HT-29 (cell line): Measurements from ENCODE around the gene FRZB. TPM values are rescaled to one million over a fixed set of nuclear protein-coding genes. Genes with fewer than 3 reads are reported as not detected.

Source experiments
- DNase-seq: peaks from one replicate; pipeline ENCODE4 v3.0.0-alpha.2; 2015; ENCODE audit warnings: low spot score
- small RNA-seq: library from RNA; depleted of rRNA; stranded (forward); fragments of <200 nt; gene quantifications from one replicate; pipeline ENCODE3, GENCODE V24; 2014
- total RNA-seq: library from RNA; depleted of rRNA; stranded (reverse); fragments of >200 nt; shearing (Covaris generic); gene quantifications from 2 replicates; pipeline ENCODE4 v1.2.3, GENCODE V29; 2014; rRNA removed

The FRZB gene
- total RNA-seq, 1 experiment from 2014 or later, result 0.15 TPM

DNA sequence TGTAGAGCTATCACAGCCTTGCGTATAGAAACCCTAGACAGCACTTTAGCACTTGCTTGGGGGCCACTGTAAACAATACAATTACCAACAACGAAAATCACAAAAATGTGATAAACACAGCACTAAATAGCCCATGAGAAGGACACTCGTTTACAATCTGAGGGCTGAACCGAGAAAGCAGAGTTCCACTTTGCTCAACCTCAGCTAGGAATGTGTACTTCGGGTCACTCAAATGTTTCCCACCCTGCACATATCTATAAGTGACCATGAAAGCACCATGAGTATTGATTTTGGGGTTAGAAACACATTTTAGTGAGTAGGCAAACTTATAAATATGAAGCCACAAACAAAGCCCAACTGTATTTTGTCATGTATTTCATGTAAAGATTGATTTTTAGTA lies 62.3 kb downstream of the FRZB start:
- DNase-seq, result no peak

- DNase-seq, result no peak
Measured at GRCh38 chr2:182798736-182799135, 67.7 kb downstream of the FRZB start.

DNA sequence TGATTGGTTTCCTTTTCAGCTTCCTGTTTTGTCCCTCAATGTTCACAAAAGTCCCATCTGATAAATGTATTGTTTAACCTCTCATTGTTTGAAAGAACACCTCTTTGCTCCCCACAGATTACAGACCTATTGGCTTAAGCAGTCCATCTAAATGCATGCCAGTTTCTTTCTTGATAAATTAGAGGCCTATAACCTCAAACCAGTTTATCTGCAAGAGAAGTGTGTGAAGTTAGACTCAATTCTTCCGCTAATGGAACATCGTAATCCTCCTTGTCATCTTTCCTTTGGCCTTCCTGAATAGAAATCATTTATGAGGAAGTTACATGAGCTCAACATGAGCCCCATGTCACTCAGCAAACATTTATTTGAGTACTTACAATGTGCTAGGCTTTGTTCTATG lies 74.0 kb downstream of the FRZB start:
- no peak for DNase-seq

DNA sequence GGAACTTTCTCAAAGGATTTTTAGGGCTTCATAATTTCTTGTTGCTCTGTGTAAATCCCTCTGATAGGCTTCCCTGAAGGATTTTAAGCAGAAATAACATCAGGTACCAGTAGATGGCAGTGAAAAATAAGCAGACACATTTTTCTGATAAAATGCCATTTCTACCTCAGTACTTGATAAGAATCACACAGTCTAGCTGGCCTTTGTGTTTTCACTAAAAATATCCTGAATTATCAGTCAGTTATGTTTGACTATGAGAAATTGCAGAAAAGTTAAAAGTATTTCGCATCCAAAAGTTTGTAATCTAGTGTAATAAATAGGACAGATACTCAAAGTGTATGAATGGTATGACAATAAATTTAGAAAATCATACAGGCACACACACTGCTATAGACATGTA lies 81.7 kb downstream of the FRZB start:
- peak; percentile 71 for DNase-seq

DNA sequence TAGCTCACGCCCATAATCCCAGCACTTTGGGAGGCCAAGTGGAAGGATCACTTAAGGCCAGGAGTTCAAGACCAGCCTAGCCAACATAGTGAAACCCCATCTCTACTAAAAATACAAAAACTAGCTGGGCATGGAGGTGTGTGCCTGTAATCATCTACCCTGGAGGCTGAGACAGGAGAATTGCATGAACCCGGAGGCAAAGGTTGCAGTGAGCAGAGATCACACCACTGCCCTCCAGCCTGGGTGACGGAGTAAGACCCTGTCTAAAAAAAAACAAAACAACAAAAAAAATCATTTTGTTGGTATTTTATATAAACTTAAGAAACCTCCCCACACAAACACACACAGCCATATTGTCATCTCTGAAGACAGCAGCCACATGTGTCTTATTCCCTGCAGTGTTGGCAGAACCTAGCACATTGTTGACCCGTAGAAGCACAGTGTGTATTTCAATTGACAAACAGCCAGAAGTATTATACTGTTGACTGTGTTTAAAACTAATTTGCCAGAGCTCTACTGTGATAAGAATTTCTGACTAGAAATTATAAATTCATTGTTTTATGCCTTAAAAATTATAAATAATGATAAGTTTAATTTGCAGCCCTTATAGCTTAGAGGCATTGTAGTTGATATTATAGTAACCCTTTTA lies 82.3 kb downstream of the FRZB start:
- DNase-seq, result no peak

Small RNA genes within 50 kb of the gene (small RNA-seq; reads per million reads assigned to genes)
- not detected for gene RF00019
- gene RNU6-1122P, result not detected

Other genes starting within 250 kb of the FRZB start
- gene DNAJC10, start 150.4 kb downstream of the FRZB start, total RNA-seq, result 52.5 and 65.2 TPM in 2 replicates
- gene NCKAP1, start 171.8 kb upstream of the FRZB start, total RNA-seq, result 43.2 and 45.7 TPM in 2 replicates
- gene DUSP19, start 212.1 kb upstream of the FRZB start, total RNA-seq, result 0.37 and 0.51 TPM in 2 replicates